Stimulated activated CD4-positive, alpha-beta T cell treated with anti-CD3 and anti-CD28 coated beads, Interleukin-1b, Interleukin-23, amount 100 ng/mL, for 24 hours (primary cell): ENCODE results near the gene INPP4B.

ENCODE experiments used
- DNase-seq, 4 experiments: peaks; one replicate each; pipeline ENCODE4 v3.0.0-alpha.2; 2020; ENCODE audit warnings: low read depth in 4 of 4, low spot score in 1 of 4

INPP4B gene

GRCh38 chr4:142846108-142846728 is at the start of gene INPP4B:
INPP4B (minus strand) TSS chr4:142846301.
- DNase-seq: peak in 3 of 4 experiments; percentile 28 to 45 (median 44)

- DNase-seq: no peak
These were observed 46.9 kb upstream of the INPP4B start for GRCh38 chr4:142893012-142893411.

GRCh38 chr4:142886566-142886965 is 40.5 kb upstream of the INPP4B start:
- no peak for DNase-seq

GRCh38 chr4:142883040-142883832 is 37.1 kb upstream of the INPP4B start:
- no peak for DNase-seq

- no peak for DNase-seq
These were observed 36.1 kb upstream of the INPP4B start for GRCh38 chr4:142882159-142882558.

- DNase-seq: no peak
These were observed 35.2 kb upstream of the INPP4B start for GRCh38 chr4:142881331-142881730.

GRCh38 chr4:142875117-142875516 is 29.0 kb upstream of the INPP4B start:
- no peak for DNase-seq

- no peak for DNase-seq
These were observed 28.6 kb upstream of the INPP4B start for GRCh38 chr4:142874684-142875083.

GRCh38 chr4:142866685-142867084 is 20.6 kb upstream of the INPP4B start:
- no peak for DNase-seq

GRCh38 chr4:142861351-142861750 is 15.2 kb upstream of the INPP4B start:
- DNase-seq: no peak

- DNase-seq: no peak
These were observed 12.9 kb upstream of the INPP4B start for GRCh38 chr4:142858965-142859364.

GRCh38 chr4:142858446-142858845 is 12.3 kb upstream of the INPP4B start:
- no peak for DNase-seq

- no peak for DNase-seq
These were observed 10.5 kb upstream of the INPP4B start for GRCh38 chr4:142856576-142856975.

- DNase-seq: no peak
These were observed 4.4 kb upstream of the INPP4B start for GRCh38 chr4:142850478-142850877.

GRCh38 chr4:142846729-142847596 is 862 bp upstream of the INPP4B start:
- DNase-seq: peak in 3 of 4 experiments; percentile 36 to 62 (median 59)

GRCh38 chr4:142845293-142846107 is 601 bp downstream of the INPP4B start:
- DNase-seq: peak in 1 of 4 experiments; percentile 1

- DNase-seq: no peak
These were observed 1.3 kb downstream of the INPP4B start for GRCh38 chr4:142844782-142845181.

GRCh38 chr4:142840516-142841123 is 5.5 kb downstream of the INPP4B start:
- no peak for DNase-seq

- no peak for DNase-seq
These were observed 7.3 kb downstream of the INPP4B start for GRCh38 chr4:142838778-142839177.

- no peak for DNase-seq
These were observed 14.1 kb downstream of the INPP4B start for GRCh38 chr4:142832022-142832421.
